ENCODE data around the gene ULK4.

Gene ULK4

DNA sequence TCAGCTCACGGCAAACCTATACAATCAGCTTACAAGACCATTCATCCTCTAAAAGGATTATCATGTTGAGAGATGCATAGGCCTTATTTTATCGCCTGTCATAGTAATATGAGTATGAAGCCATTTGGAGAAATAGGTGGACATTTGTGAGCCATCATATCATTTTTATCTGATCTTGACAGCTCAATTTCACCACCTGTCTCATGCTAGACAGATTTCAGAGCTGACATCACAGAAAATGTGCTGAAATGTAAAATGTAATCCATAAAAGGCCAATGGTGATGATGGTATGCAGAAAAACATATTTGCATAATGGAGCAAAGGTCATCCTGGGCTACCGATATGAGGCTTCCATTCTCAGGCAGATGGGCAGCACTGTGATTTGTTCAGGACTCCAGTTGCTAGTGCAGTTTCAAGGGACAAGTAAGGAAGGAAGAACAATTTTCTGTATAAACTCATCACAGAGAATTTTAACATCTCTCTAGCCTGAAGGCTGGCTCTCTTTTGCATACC lies 221.5 kb downstream of the ULK4 start:
- TF ChIP-seq CTCF (IDR thresholded peaks at IDR 0.05; ENCODE audit: low read depth, low read length, poor library complexity, severe bottlenecking): no peak
- TF ChIP-seq EZH2phosphoT487 (IDR thresholded peaks at IDR 0.05; ENCODE audit: borderline replicate concordance, low read length): no peak
- Histone ChIP-seq H3K27me3 (ENCODE audit: control insufficient read depth, low read length) (no peaks in the 10 kb centered on the region), H3F3A (ENCODE audit: control insufficient read depth, insufficient read depth) (no peaks in the 10 kb centered on the region), H3K36me3 (ENCODE audit: control insufficient read depth, low read length) (no peaks in the 10 kb centered on the region), H3K27ac (ENCODE audit: low read depth, low read length) (no peak overlapping the region), H3K9me3 (ENCODE audit: control insufficient read depth, insufficient read depth, low read length) (no peaks in the 10 kb centered on the region), H3K4me3 (ENCODE audit: low read length) (no peak overlapping the region), H4K20me1 (ENCODE audit: control insufficient read depth, insufficient read depth, low read depth, low read length) (no peaks in the 10 kb centered on the region), H3K9me2 (replicated peaks; ENCODE audit: control insufficient read depth, low read length) (no peaks in the 10 kb centered on the region), H3K4me1 (ENCODE audit: control insufficient read depth, low read length) (no peaks in the 10 kb centered on the region), H3K4me2 (ENCODE audit: low read length) (no peak overlapping the region), H3K79me2 (ENCODE audit: control insufficient read depth, low read length) (no peaks in the 10 kb centered on the region)

DNA sequence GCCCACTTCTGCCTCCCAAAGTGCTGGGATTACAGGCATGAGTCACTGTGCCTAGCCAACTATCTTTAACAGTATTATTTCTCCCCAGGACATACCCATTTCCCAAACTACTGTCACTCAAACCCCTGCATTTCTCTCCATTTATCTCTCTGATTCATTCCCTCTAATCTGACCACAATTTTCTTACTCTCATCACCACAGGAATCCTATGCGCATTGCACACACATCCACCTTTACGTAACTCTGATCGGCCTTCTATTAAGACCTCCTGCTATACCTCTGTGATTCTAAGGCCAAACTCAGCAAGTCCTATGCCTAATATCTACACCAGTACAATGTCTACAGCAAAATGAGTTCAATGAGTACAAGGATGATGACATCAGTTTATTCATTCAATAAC lies 235.0 kb downstream of the ULK4 start:
- no peak overlapping the region for H3K4me3 ChIP-seq (ENCODE audit: low read length)
- H3K4me2 ChIP-seq (ENCODE audit: low read length): no peak overlapping the region
- no peaks in the 10 kb centered on the region for H3K79me2 ChIP-seq (ENCODE audit: control insufficient read depth, low read length)
- H3K9me3 ChIP-seq (ENCODE audit: control insufficient read depth, insufficient read depth, low read length): no peaks in the 10 kb centered on the region; the same call in 1 of the 2 replicates
- no peaks in the 10 kb centered on the region for H4K20me1 ChIP-seq (ENCODE audit: control insufficient read depth, insufficient read depth, low read depth, low read length)
- no peak for TF ChIP-seq CTCF (IDR thresholded peaks at IDR 0.05; ENCODE audit: low read depth, low read length, poor library complexity, severe bottlenecking)
- no peak for TF ChIP-seq EZH2phosphoT487 (IDR thresholded peaks at IDR 0.05; ENCODE audit: borderline replicate concordance, low read length)
- H3F3A ChIP-seq (ENCODE audit: control insufficient read depth, insufficient read depth): no peaks in the 10 kb centered on the region
- no peaks in the 10 kb centered on the region for H3K9me2 ChIP-seq (replicated peaks; ENCODE audit: control insufficient read depth, low read length)
- no peaks in the 10 kb centered on the region for H3K36me3 ChIP-seq (ENCODE audit: control insufficient read depth, low read length)
- no peaks in the 10 kb centered on the region for H3K27me3 ChIP-seq (ENCODE audit: control insufficient read depth, low read length)
- no peaks in the 10 kb centered on the region for H3K4me1 ChIP-seq (ENCODE audit: control insufficient read depth, low read length)
- no peak overlapping the region for H3K27ac ChIP-seq (ENCODE audit: low read depth, low read length)

GRCh38 chr3:41717641-41718040 lies 244.3 kb downstream of the ULK4 start:
- Histone ChIP-seq H3K9me2 (replicated peaks; ENCODE audit: control insufficient read depth, low read length) (no peaks in the 10 kb centered on the region), H3K27ac (ENCODE audit: low read depth, low read length) (no peak overlapping the region), H3K4me2 (ENCODE audit: low read length) (no peak overlapping the region), H4K20me1 (ENCODE audit: control insufficient read depth, insufficient read depth, low read depth, low read length) (no peaks in the 10 kb centered on the region), H3F3A (ENCODE audit: control insufficient read depth, insufficient read depth) (no peaks in the 10 kb centered on the region), H3K79me2 (ENCODE audit: control insufficient read depth, low read length) (no peaks in the 10 kb centered on the region), H3K9me3 (ENCODE audit: control insufficient read depth, insufficient read depth, low read length) (no peaks in the 10 kb centered on the region), H3K36me3 (ENCODE audit: control insufficient read depth, low read length) (no peaks in the 10 kb centered on the region), H3K4me1 (ENCODE audit: control insufficient read depth, low read length) (no peaks in the 10 kb centered on the region), H3K4me3 (ENCODE audit: low read length) (no peak overlapping the region), H3K27me3 (ENCODE audit: control insufficient read depth, low read length) (no peaks in the 10 kb centered on the region)
- TF ChIP-seq EZH2phosphoT487 (IDR thresholded peaks at IDR 0.05; ENCODE audit: borderline replicate concordance, low read length) (no peak), CTCF (IDR thresholded peaks at IDR 0.05; ENCODE audit: low read depth, low read length, poor library complexity, severe bottlenecking) (no peak)

All from DOHH2 (cell line).